B cell (primary cell): ENCODE measurements around the gene GNRHR. TPM values are rescaled to one million over a fixed set of nuclear protein-coding genes. Genes with fewer than 3 reads are reported as not detected.

Source experiments
- ATAC-seq: fragments of 200-7000 bp; cut with Tn5 transposase; one replicate; pipeline ENCODE4 v1.10.0; 2021; ENCODE audit warnings: low read depth, mild to moderate bottlenecking, moderate number of reproducible peaks, moderate library complexity
- CTCF ChIA-PET: fragments of 350-600 bp; sonication (Branson Sonifier 250); formaldehyde crosslinking; loops from one replicate; lab custom pipeline; 2021; ENCODE audit warnings: antibody characterized with exemption, inconsistent platforms; lab: Charles Lee
- POLR2A ChIA-PET: fragments of 350-600 bp; sonication (Branson Sonifier 250); formaldehyde crosslinking; loops from one replicate; lab custom pipeline; 2021; ENCODE audit warnings: antibody characterized with exemption; lab: Charles Lee
- DNase-seq: peaks from one replicate; pipeline ENCODE4 v3.0.0; 2013
- H2AFZ ChIP-seq: 2 replicates; pipeline ENCODE4 v1.6.1; 2012; ENCODE audit warnings: mild to moderate bottlenecking, low read depth, low read length; ENCODE audit not compliant: insufficient read depth, poor library complexity, severe bottlenecking
- H3K27ac ChIP-seq, 2 donors: 1 replicate in 1 of 2; 2 replicates in 1 of 2; pipeline ENCODE4 v1.5.1; 2012 to 2013; ENCODE audit warnings: low read length in 2 of 2, mild to moderate bottlenecking in 2 of 2, moderate library complexity in 1 of 2
- H3K27me3 ChIP-seq, 4 experiments: fragments of 200-600 bp in 1 of 4; sonication (generic) in 1 of 4; replicated peaks in 1 of 4; 1 replicate in 2 of 4; 2 replicates in 2 of 4; pipeline versions ENCODE4 v1.6.1 to v1.7.0; 2013 to 2016; ENCODE audit warnings: low read length in 3 of 4, mild to moderate bottlenecking in 2 of 4, mixed read lengths in 1 of 4, moderate library complexity in 1 of 4; ENCODE audit not compliant: insufficient read depth in 4 of 4, control insufficient read depth in 3 of 4; ENCODE audit errors: control extremely low read depth in 1 of 4
- H3K36me3 ChIP-seq, 2 experiments: replicated peaks in 1 of 2; 1 replicate in 1 of 2; 2 replicates in 1 of 2; pipeline versions ENCODE4 v1.6.1 to v1.7.1; 2013; ENCODE audit warnings: low read length in 1 of 2; ENCODE audit not compliant: insufficient read depth in 2 of 2, control insufficient read depth in 1 of 2; ENCODE audit errors: control extremely low read depth in 1 of 2, extremely low read depth in 1 of 2
- H3K4me1 ChIP-seq, 2 donors: fragments of 200-600 bp in 1 of 2; sonication (generic) in 1 of 2; 1 replicate in 1 of 2; 2 replicates in 1 of 2; pipeline versions ENCODE4 v1.5.1 to v1.6.1; 2013 to 2017; ENCODE audit warnings: low read length in 2 of 2; ENCODE audit not compliant: control insufficient read depth in 2 of 2, insufficient read depth in 2 of 2
- H3K4me2 ChIP-seq: replicated peaks from 2 replicates; pipeline ENCODE3; 2012; ENCODE audit warnings: mild to moderate bottlenecking, low read depth, low read length; ENCODE audit not compliant: poor library complexity, severe bottlenecking
- H3K4me3 ChIP-seq, 5 experiments: fragments of 200-600 bp in 1 of 5; sonication (generic) in 1 of 5; 1 replicate in 3 of 5; 2 replicates in 2 of 5; pipeline versions ENCODE4 v1.5.1 to v1.7.0; 2011 to 2016; ENCODE audit warnings: low read length in 4 of 5, mild to moderate bottlenecking in 4 of 5, low read depth in 2 of 5, control low read depth in 1 of 5, moderate library complexity in 1 of 5; ENCODE audit not compliant: insufficient read depth in 1 of 5; ENCODE audit errors: control extremely low read depth in 1 of 5, extremely low read depth in 1 of 5
- H3K79me2 ChIP-seq: fragments of 200-600 bp; sonication (generic); one replicate; pipeline ENCODE4 v1.6.0; 2016; ENCODE audit warnings: low read length; ENCODE audit not compliant: control insufficient read depth, insufficient read depth
- H3K9ac ChIP-seq: fragments of 200-600 bp; sonication (generic); 2 replicates; pipeline ENCODE4 v1.6.1; 2017; ENCODE audit warnings: mild to moderate bottlenecking, low read length, moderate library complexity
- H3K9me3 ChIP-seq, 3 donors: one replicate each; pipeline versions ENCODE4 v1.6.1 to v1.7.1; 2013; ENCODE audit warnings: low read length in 2 of 3; ENCODE audit not compliant: control insufficient read depth in 2 of 3, insufficient read depth in 1 of 3; ENCODE audit errors: control extremely low read depth in 1 of 3
- H4K20me1 ChIP-seq: 2 replicates; pipeline ENCODE4 v1.6.0; 2012; ENCODE audit warnings: mild to moderate bottlenecking, low read length; ENCODE audit not compliant: insufficient read depth, control insufficient read depth, poor library complexity, severe bottlenecking
- H3K27ac Mint-ChIP-seq: one replicate; pipeline ENCODE4 v1.8.0; 2021; ENCODE audit warnings: mixed read lengths
- H3K27me3 Mint-ChIP-seq: one replicate; pipeline ENCODE4 v1.8.0; 2021; ENCODE audit warnings: mixed read lengths
- H3K4me1 Mint-ChIP-seq: one replicate; pipeline ENCODE4 v1.8.0; 2021; ENCODE audit warnings: mixed read lengths
- H3K4me3 Mint-ChIP-seq: one replicate; pipeline ENCODE4 v1.8.0; 2021; ENCODE audit warnings: mixed read lengths
- H3K9me3 Mint-ChIP-seq: one replicate; pipeline ENCODE4 v1.8.0; 2022; ENCODE audit warnings: mixed read lengths; ENCODE audit not compliant: insufficient read depth
- CTCF ChIP-seq: fragments of 200-600 bp; IDR thresholded peaks from one replicate; pipeline ENCODE4 v1.8.0; 2022; ENCODE audit warnings: antibody characterized with exemption, mild to moderate bottlenecking
- EZH2 ChIP-seq: IDR thresholded peaks from 2 replicates; pipeline ENCODE4 v1.6.1; 2012; ENCODE audit warnings: borderline replicate concordance, low read depth, mild to moderate bottlenecking, moderate library complexity, low read length; ENCODE audit not compliant: insufficient read depth, poor library complexity, severe bottlenecking
- WGBS: methylation state at CpG from one replicate; pipeline ENCODE4 v1.1.5; 2013; ENCODE audit warnings: missing lambda C conversion rate; ENCODE audit not compliant: insufficient coverage; 5-methylcytosine and 5-hydroxymethylcytosine counted together
- intact Hi-C: fragments of 100-400 bp; cut with micrococcal nuclease; formaldehyde crosslinking; loops from one replicate; pipeline ENCODE4 v1.10.0; 2022
- polyA plus RNA-seq: library from polyadenylated mRNA; depleted of rRNA; stranded (reverse); fragments of >200 nt; gene quantifications from 2 replicates; pipeline ENCODE4 v1.2.3, GENCODE V29; 2012
- total RNA-seq, 2 donors: library from RNA; stranded (reverse); fragments of 120-200 nt in 1 of 2; gene quantifications; 1 replicate in 1 of 2; 2 replicates in 1 of 2; pipeline versions ENCODE4 v1.2.3 to v1.2.4, GENCODE V29; 2013 to 2022

GNRHR gene
- total and polyA plus RNA-seq, 2 donors (not counting 1 experiment from before 2014, with no cell fraction given): not detected

- no peaks in the 10 kb centered on the region for H3K27me3 ChIP-seq
- no peaks in the 10 kb centered on the region for H3K36me3 ChIP-seq
- H3K4me2 ChIP-seq: no peak overlapping the region
- POLR2A ChIA-PET: no interaction called here
- H4K20me1 ChIP-seq: no peaks in the 10 kb centered on the region
- H3K9me3 ChIP-seq: peaks cover 0 to 2% (median 0%) of the 10 kb centered on the region in 3 donors
- H3K4me3 ChIP-seq: no peak overlapping the region
- WGBS: 100% methylated on average over 1 of the region's 1 CpG
- H3K27ac ChIP-seq: no peak overlapping the region
- ATAC-seq (no peak), DNase-seq (no peak)
- H2AFZ ChIP-seq: no peak overlapping the region
- no peak overlapping the region for H3K4me3 Mint-ChIP-seq
- H3K27me3 Mint-ChIP-seq: no peaks in the 10 kb centered on the region
- intact Hi-C loops: no loop called here
- no peaks in the 10 kb centered on the region for H3K79me2 ChIP-seq
- no peak for TF ChIP-seq EZH2
- no peak overlapping the region for H3K27ac Mint-ChIP-seq
- H3K9me3 Mint-ChIP-seq: no peaks in the 10 kb centered on the region
- no peaks in the 10 kb centered on the region for H3K4me1 ChIP-seq
- no peak overlapping the region for H3K9ac ChIP-seq
- CTCF ChIA-PET: no interaction called here
- H3K4me1 Mint-ChIP-seq: no peaks in the 10 kb centered on the region
Observed at GRCh38 chr4:67725132-67725531, 29.1 kb downstream of the GNRHR start.

- Histone ChIP-seq H3K79me2 (no peaks in the 10 kb centered on the region), H3K9me3 (peaks cover 0 to 2% (median 0%) of the 10 kb centered on the region in 3 donors), H3K4me3 (no peak overlapping the region), H3K9ac (no peak overlapping the region), H3K4me1 (no peaks in the 10 kb centered on the region), H3K4me2 (no peak overlapping the region), H3K36me3 (peaks cover 0 to 1% of the 10 kb centered on the region in 2 experiments), H2AFZ (no peak overlapping the region), H3K27me3 (no peaks in the 10 kb centered on the region), H3K27ac (no peak overlapping the region), H4K20me1 (no peaks in the 10 kb centered on the region)
- Mint-ChIP-seq H3K27me3 (no peaks in the 10 kb centered on the region), H3K4me1 (no peaks in the 10 kb centered on the region), H3K27ac (no peak overlapping the region), H3K4me3 (no peak overlapping the region), H3K9me3 (no peaks in the 10 kb centered on the region)
- WGBS: 97% methylated on average over 8 of the region's 10 CpGs
- TF ChIP-seq CTCF (no peak), EZH2 (no peak)
- no peak for ATAC-seq
- no peak for DNase-seq
- intact Hi-C loops: no loop called here
- POLR2A ChIA-PET: no interaction called here
- CTCF ChIA-PET: no interaction called here
Observed at GRCh38 chr4:67723949-67724348, 30.2 kb downstream of the GNRHR start.
